ENCODE results near the gene C20orf96.

DNA sequence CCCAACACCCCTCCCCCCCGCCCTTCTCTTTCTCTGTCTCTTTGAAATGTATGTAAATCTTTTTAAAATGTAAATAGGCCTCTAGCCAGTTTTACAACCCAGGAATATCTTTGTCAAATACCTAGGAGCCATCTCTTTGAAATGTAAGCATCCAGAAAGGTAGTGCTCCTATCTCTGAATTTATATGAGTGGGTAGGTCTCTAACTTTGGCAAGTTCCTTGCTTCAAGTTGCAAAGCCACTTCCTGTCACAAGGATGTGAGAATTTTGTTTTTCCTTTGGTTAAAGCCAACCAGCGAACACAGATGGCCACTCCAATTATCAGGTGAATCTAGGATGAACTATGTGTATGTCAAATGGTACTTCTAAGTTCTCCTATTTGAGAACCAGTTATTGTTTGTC lies 39.2 kb downstream of the C20orf96 start:
- TF ChIP-seq EP300 (IDR thresholded peaks at IDR 0.05) (no peak), CTCF (IDR thresholded peaks at IDR 0.05) (no peak)

All from ovary (tissue), 3 donors.